Stimulated activated naive CD4-positive, alpha-beta T cell treated with Interleukin-2 at 50 U/mL for 16 hours (primary cell): ENCODE results near the gene CDH2.

Experiments used
- DNase-seq: peaks from one replicate; lab custom pipeline; 2025; lab: John Stamatoyannopoulos, UW

CDH2 gene

DNA sequence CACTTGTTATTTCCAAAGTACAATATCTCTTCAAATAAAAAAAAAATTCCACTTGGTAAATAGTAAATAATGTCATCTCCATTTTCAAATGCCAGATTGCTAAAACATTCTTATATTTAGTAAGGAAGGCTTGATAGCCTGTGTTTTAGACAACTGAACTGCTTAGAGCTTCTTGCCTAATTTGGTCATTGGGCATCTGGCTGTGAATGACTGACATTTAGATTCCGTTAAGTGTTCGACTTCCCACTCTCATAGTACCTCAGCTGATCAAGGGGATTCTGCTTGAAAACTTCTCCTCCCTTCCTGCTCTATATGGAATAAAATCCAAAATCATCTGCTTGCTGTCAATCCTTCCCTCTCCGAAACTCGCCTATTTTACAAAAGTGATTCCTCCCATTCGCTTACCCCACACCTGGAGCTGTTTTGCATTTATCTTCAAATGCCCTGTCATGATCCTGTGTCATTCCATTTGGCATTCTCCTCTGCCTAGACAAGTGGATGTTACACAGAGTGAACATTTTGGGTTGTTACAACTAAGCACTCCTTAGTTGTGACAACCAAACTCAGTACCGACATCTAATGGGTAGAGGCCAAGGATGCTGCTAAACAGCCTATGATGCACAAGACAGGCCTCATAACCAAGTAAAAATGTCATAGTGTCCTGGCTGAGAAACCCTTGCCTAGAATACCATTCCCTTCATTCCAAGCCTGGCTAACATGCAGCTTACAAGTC lies 181.0 kb downstream of the CDH2 start:
- no peak for DNase-seq

DNA sequence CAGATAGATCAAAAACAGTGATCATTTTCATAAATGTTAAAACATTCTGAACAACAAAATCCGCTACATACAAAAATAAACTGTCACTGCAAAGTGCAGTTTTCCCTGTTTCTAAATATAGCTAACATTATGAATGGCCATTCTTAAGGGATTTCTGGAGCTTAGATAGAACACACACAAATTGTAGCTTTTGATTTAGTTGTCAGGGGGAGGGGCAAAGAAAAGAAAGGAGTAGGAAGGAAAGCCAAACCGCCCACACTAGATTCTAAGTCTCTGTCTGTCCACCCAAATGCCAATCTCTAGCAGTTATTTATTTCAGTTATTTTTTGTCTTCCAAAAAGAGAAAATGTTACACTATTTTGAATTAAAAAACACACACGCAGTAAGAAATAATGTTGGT lies 182.4 kb downstream of the CDH2 start:
- DNase-seq: no peak

GRCh38 chr18:27991391-27991790 lies 185.5 kb downstream of the CDH2 start:
- no peak for DNase-seq

DNA sequence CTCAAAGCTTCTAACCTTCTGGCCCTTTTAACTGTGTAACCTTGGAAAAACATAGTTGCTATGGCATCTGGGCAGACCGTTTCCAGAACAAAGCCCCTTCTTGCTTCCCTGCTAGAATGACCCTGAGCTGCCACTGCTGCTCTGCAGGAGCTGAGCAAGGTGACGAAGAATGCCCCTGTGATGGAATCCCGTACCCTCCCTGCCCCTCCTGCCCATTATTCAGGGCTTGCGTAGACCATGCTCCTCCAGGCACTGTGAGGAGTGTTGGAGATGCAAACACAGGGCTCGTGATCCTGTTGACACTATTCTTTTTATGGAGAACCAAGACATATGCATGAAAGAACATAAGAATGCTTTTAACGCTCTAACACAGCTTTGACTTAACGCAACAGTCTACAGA lies 191.1 kb downstream of the CDH2 start:
- no peak for DNase-seq

DNA sequence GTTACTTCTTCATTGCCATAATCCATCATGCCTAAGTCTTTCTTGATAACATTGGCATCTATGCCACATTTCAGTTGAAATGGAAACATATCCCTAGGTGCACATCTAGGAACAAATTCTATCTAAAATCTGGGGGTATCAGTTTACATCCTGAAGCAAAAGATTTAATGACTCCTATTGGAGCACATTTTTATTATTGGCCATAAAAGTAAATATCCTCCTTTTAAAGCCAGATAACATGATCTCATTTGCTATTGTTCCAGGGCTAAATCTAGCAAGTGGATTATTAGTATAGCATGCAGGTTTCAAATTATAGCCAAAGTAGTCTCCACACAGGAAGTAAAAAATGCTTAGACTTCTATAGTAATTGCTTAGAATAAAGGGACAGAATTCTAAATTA lies 193.2 kb downstream of the CDH2 start:
- DNase-seq: no peak

- no peak for DNase-seq
Measured at GRCh38 chr18:27976806-27977408, 200.0 kb downstream of the CDH2 start.

DNA sequence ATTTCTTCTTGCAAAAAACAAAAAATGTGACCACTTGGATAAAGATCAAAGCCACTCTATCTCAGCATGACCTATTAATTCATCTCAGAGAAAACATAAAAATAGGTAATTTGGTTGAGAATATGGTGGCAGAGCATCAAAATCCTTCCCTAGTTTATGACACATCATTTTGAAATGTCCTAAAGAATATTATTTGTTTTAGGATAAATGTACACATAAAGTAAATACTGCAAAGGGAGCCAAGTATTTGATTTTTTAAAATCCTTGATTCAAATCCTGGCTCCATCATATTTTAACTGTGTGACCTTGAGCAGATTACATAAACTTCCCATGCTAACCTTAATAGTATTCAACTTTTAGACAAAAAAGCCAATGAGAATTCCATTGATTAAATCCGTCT lies 206.6 kb downstream of the CDH2 start:
- DNase-seq: no peak

- no peak for DNase-seq
Measured at GRCh38 chr18:27969206-27969605, 207.7 kb downstream of the CDH2 start.

DNA sequence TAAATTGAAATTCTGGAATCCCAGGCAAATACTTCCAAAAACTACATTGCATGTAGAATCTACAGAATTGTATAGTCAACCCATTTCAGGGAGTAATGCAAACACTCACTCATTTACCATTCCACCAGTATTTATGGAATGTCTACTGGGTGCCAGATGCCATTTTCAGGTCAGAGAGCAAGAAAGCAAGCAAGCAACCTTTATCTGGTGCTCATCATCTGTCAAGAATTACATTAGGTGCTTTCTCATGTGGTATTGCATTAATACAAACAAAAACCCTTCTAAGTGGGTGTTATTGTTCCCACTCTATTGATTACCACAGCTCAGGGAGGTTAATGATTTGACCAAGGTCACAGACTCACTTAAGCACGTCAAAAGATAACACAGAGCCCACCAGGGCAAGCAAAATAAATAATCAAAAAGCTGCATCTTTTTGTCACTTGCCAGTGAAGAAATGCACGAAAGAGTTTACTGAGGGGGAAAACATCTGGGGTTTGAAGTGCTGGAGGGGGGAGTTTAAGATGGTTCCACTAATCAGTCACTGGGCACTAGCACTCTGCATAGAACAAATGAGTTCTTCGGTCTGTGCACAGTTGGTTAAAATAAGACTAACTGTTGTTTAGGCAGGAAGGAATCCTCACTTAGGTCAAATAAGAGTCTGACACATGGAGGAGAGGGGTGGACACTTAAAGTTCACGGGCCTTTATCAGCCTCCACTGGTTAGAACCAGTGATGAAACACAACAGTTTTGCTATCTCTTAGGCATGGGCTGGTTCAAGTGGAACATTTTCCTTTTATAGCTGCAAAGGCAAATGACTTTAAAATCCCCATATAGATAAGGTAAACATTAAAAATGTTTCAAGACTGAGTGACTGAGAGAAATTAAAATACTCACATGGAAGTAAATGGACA lies 208.8 kb downstream of the CDH2 start:
- no peak for DNase-seq

- no peak for DNase-seq
Measured at GRCh38 chr18:27966881-27967280, 210.0 kb downstream of the CDH2 start.

DNA sequence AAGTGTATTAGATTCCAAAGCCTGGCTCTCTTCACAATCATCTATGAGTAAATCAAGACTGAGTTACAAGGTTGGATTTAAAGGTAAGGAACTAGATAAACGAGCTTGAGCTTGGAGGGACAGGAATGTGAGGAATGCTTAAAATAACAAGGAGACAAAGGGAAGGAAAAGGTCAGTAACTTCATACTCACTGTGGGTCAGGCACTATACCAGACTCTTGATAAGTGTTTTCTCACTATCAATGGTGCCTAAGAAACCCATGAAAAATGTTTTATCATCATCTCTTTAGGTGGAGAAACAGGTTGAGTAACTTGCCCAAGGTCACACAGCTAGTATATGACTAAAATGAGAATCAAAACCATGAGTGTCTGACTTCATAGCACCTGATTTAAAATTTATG lies 212.1 kb downstream of the CDH2 start:
- DNase-seq: no peak

- DNase-seq: no peak
Measured at GRCh38 chr18:27959101-27959500, 217.8 kb downstream of the CDH2 start.

GRCh38 chr18:27956001-27956640 lies 220.8 kb downstream of the CDH2 start:
- no peak for DNase-seq

DNA sequence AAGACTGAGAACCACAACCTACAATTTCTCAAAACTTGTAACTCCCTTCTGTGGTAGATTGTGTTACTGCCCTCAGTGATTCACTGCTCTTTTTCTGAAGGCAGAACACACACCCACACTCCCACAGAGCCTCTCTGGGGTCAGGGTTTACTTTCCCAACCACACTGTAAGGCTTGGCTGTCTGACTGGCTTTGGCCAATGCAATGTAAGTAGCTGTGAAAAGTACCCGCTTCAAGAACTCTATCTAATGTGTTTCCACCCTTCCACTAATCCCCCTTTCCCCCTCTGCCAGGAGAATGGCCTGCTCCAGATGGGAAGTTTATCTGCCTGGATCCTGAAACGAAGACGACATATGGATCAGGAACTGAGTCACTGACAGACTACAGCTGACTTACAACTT lies 222.7 kb downstream of the CDH2 start:
- DNase-seq: no peak

GRCh38 chr18:27952741-27953140 lies 224.2 kb downstream of the CDH2 start:
- no peak for DNase-seq

DNA sequence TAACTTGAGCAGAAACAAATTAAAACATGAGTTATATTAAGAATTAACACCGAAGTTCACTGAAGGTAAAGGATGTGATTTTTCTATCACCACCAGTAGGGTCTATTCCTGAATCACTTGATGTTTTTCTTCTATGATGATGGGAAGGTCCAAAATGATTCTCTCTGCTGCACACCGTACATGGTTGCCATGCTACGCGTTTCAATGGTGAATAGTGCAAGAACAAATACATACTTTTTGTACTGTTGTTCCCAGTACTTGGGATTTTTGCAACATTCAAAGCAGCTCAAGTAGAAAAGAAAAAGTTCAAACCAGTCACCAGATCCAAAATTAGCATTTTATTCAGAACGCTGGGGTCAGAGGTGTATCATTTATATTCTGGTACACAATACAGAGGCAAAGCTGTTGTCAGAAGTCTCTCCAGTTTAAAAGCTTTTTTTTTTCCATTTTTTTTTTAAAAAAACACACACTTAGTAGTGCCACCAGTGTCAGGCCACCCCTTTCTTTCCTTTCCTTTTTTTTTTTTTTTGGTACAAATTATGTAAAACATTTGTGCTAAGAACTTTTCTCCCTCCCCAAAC lies 226.2 kb downstream of the CDH2 start:
- DNase-seq: no peak

- DNase-seq: no peak
Measured at GRCh38 chr18:27948986-27949385, 227.9 kb downstream of the CDH2 start.

GRCh38 chr18:27942706-27943105 lies 234.2 kb downstream of the CDH2 start:
- no peak for DNase-seq

GRCh38 chr18:27931535-27931934 lies 245.4 kb downstream of the CDH2 start:
- DNase-seq: no peak

- no peak for DNase-seq
Measured at GRCh38 chr18:27922780-27923179, 254.2 kb downstream of the CDH2 start.

DNA sequence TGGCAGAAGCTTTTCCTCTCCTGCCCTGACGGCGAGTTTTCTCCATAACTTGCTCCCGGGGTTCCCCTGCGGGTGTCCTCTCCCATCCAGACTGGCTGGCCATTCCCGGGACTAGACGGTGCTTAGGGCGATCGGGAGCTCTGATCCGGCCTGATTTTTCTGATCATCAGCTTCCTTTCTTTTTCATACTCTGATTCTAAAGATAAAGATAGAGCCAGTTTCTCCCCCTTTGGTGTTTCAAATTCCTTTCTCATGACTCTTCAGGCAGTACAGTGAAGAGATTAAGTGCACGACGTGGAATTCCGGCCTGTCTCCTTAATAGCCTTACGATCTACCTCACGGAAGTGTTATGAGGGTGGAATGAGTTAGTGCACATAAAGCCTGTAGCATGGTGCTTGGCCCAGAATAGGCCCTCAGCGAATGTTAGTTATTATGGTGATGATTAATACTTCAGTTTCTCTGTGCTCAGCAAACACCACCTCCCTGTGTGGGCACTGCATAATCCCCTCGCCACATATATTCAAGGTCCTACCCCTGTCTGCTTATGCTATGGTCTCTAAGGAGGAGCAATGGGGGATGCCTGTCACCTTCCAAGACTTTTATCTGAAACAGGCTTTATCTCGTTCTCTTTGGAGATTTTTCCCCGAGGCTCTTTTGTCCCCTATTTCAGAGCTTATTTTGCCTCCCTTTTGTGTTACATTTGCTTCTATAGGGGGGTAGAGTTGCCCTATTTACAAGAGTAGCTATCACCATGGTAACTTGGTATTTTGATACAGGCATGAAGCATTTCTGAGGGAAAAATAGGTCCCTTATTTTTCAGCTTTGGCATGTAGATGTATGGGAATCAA lies 254.8 kb downstream of the CDH2 start:
- no peak for DNase-seq
